Measurements from ENCODE around the gene CELA1.

CELA1 gene

DNA sequence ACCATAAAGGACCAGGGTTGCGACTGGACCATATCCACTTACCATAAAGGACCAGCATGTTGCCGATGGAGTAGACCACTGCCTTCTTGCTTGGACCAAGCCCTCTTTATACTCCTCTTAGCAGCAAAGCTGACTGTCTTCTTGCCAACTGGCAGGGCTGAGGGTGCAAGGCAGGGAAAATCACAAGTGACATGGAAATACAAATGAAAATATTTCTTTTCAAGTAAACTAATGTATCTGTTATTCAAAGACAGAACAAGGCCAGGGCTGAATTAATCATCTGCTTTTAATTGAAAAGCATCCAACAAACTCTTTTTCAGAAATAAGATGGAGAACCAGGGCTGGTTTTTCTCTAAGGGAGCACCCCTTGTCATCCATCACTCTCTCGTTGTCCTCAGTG lies at the start of gene CELA1:
TSS of gene CELA1 (minus strand) at position 99 of the 400 bp plus-strand sequence. CDS start at position 58, 41 bp downstream.
- in situ Hi-C loops (cut with MboI; ENCODE audit: low sequenced_read_pairs): no loop called here

GRCh38 chr12:51395283-51396230 lies 49.1 kb upstream of the CELA1 start:
- in situ Hi-C loops (cut with MboI; ENCODE audit: low sequenced_read_pairs): no loop called here

DNA sequence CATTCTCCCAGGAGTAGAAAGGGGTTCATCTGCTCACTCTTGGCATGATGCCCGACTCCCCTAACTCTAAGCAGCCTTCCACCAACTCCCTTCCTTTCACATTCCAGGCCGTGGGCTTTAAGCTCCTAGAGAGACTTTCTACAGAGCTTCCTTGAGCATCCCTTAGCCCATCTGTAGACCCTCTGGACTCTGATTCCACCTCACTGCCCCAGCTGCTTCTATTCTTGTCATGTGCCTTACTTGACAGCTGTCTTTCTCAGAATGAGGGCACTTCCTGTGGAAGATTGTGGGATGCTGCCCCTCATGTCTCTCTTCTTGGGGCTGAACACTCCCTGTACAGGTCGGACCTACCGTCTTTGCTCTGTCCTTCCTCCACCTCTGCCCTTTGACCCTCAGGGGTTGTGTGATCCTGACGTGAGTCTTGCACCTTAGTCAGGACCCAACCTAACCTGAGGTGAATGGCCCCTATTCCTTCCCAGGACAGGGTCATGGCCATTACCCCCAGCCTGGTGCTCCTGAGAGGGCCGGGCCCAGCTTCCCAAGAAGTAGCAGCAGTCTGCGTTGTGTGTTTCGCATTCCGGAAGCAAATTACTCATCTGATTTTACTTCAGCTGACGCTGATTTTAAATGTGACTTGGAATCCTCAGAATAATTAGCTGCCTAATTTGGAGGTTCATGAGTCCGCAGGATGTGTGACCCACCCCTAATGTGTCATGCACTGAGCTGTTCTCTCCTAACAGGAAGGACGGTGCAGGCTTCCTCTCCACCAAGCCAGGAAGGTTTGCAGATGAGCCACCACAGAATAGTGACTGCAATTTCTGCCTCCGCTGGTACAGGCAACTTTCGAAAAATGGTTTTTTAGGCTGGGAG lies 47.4 kb upstream of the CELA1 start:
- in situ Hi-C loops (cut with MboI; ENCODE audit: low sequenced_read_pairs): no loop called here

DNA sequence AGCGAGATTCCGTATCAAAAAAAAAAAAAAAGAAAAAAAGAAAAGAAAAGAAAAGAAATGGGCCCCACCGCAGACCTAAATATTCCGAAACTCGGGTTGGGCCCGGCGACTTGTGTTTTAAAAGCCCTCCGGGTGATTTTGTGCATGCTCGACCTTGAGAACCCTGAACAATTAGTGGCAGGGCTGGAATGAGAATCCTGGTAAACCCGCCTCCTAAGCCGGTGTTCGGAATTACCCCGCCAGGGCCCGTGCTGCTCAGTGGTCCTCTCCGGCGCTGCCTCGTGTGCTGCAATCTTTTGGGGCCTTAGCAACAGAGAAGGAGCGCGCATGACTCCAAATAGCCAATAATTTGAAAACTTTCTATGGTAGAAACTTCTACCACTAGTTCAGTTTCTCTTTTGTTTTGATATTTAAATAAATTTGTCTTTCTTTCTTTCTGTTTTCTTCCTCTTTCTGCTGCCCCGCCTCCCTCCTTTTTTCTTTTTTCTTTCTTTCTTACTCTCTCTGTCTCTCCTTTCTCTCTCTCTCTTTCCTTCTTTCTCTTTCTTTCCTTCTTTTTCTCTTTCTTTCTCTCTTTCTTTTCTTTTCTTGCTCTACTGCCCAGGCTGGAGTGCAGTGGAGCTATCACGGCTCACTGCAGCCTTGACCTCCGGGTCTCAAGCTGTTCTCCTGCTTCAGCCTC lies 46.2 kb upstream of the CELA1 start:
- in situ Hi-C loops (cut with MboI; ENCODE audit: low sequenced_read_pairs): no loop called here

DNA sequence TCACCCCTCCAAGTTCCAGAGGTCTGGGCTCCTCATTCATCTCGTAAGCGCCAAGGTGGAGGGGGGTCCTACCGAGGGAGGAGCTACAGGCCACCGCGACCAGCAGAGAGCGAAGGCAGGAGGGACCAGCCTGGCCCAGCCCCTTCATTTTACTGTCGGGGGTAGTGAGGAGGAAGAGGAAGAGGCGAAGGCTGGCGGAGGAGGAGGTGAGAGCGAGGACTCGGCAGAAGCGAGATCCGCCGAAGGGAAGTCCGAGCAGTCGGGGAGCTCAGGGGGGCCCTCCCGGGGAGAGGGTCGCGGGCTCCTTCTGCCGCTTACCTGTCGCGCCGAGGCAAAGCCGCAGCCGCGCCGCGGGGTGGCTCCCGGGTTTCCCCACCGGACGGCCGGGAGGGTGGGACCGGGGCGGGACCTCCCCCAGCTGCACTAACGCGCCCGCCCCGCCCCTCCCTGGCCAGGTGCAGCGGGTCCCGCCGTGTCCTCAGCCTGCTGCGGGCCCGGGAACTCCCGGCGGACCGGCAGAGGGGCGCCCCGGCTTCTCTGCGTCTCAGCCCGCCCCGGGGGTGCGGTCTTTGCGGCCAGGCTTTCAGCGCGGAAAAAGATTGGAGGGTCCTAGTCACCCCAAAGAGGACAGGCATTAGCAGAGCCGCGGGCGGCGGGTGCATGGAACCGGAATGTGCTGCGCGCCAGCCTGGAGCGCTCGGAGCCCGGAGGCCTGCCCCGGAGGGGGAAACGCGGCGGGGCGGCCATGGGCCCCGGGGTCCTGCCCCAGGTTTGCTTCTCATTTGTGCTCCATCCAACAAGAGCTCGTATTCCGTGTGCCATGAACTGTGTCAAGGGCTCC lies 45.0 kb upstream of the CELA1 start, which contains the start of gene GALNT6:
TSS of gene GALNT6 (minus strand) at position 124 of the 841 bp plus-strand sequence. CDS start 11,625 bp downstream, outside the sequence.
- in situ Hi-C loops (cut with MboI; ENCODE audit: low sequenced_read_pairs): no loop called here

- in situ Hi-C loops (cut with MboI; ENCODE audit: low sequenced_read_pairs): no loop called here
Measured at GRCh38 chr12:51390891-51391282, 44.4 kb upstream of the CELA1 start.

- in situ Hi-C loops (cut with MboI; ENCODE audit: low sequenced_read_pairs): no loop called here
Measured at GRCh38 chr12:51390457-51390856, 44.0 kb upstream of the CELA1 start.

- in situ Hi-C loops (cut with MboI; ENCODE audit: low sequenced_read_pairs): no loop called here
Measured at GRCh38 chr12:51389302-51389999, 43.0 kb upstream of the CELA1 start.

GRCh38 chr12:51388846-51389245 lies 42.4 kb upstream of the CELA1 start:
- in situ Hi-C loops (cut with MboI; ENCODE audit: low sequenced_read_pairs): no loop called here

GRCh38 chr12:51388069-51388799 lies 41.8 kb upstream of the CELA1 start:
- in situ Hi-C loops (cut with MboI; ENCODE audit: low sequenced_read_pairs): no loop called here

GRCh38 chr12:51386351-51386750 lies 39.9 kb upstream of the CELA1 start:
- in situ Hi-C loops (cut with MboI; ENCODE audit: low sequenced_read_pairs): no loop called here

- in situ Hi-C loops (cut with MboI; ENCODE audit: low sequenced_read_pairs): no loop called here
Measured at GRCh38 chr12:51383269-51383905, 36.9 kb upstream of the CELA1 start.

DNA sequence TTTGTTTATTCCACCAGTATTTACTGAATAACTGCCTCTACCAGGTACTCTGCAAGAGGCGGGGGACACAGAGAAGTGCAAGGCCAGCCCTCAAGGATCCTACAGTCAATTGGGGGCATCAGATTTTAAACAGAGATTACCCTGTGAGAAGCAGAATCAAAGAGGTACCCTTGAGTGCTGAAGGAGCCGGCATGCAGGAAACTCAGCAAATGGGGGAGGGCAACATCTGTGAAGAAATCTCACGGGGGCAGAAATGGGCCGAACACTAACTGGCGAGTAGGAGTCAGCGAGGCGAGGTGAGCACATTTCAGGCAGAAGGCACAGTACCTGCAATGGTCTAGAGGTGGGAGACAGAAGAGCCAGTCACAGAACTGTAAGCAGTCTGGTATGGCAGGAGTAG lies 35.7 kb upstream of the CELA1 start:
- in situ Hi-C loops (cut with MboI; ENCODE audit: low sequenced_read_pairs): no loop called here

DNA sequence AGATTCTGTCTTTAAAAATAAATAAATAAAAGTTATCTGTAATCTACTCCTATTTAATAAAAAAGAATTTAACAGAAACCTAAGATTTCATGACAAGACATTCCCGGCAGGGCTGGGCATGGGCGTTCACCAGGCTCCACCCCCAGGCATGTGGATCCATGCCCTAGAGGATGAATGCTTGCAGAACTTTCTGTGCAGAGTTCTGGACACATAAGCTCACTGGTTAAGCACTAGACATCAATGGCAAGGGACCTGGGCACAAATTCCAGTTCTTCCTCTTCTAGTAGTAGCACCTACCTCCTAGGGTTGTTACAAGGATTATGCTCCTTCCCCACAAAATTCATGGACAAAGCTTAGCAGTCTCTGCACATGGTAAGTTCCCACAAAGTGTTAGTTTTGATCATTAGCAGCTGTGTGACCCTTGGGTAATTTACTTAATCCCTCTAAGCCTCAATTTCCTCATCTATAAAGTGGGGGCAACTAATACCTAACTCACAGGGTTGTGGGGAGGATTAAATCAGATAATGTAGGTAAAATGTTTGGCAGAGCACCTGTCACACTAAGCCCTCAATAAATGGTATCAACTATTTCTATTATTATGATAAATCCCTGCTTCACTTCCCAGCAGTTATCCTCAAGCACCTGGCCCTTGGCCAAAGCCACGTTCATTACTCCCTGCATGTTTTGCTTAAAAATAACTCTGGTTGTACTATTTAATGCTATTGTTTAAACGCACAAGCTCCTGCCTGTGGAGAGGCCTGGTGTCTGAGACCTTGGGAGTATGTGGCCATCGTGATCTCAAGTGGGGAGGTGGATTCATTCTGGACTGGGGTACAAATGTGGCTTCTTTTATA lies 35.0 kb upstream of the CELA1 start:
- in situ Hi-C loops (cut with MboI; ENCODE audit: low sequenced_read_pairs): no loop called here

- in situ Hi-C loops (cut with MboI; ENCODE audit: low sequenced_read_pairs): no loop called here
Measured at GRCh38 chr12:51379571-51379970, 33.1 kb upstream of the CELA1 start.

DNA sequence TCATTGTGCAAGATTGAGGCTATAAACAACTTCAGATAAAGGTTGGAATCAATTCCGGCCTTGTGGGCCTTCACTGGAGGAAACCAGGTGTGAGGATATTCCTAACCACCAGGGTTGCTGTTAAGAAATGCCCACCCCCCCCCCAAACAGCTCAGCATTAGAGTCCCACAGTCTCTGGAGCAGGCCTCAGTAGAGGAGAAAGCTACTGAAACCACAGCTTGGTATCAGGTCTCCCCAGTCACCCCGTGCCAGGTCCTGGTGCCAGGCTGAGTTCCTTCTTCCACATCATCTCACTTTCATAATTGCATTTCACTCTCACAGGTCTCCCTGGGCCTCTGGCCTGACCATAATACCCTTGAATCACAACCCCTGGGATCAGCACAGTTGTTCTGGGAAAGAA lies 32.3 kb upstream of the CELA1 start:
- in situ Hi-C loops (cut with MboI; ENCODE audit: low sequenced_read_pairs): no loop called here
